IPS DF 4.7 (cell line): Measurements from ENCODE around the gene TENM3.

Experiments
- DNase-seq: peaks from one replicate; pipeline ENCODE4 v3.0.0-alpha.2; 2013; ENCODE audit warnings: low spot score; ENCODE audit errors: extremely low read depth

Gene TENM3

GRCh38 chr4:182766857-182767250, 523.7 kb downstream of the TENM3 start:
- DNase-seq, result no peak

- DNase-seq, result no peak
These were observed 525.6 kb downstream of the TENM3 start for GRCh38 chr4:182768838-182769237.

- DNase-seq, result no peak
These were observed 527.2 kb downstream of the TENM3 start for GRCh38 chr4:182770259-182770995.

DNA sequence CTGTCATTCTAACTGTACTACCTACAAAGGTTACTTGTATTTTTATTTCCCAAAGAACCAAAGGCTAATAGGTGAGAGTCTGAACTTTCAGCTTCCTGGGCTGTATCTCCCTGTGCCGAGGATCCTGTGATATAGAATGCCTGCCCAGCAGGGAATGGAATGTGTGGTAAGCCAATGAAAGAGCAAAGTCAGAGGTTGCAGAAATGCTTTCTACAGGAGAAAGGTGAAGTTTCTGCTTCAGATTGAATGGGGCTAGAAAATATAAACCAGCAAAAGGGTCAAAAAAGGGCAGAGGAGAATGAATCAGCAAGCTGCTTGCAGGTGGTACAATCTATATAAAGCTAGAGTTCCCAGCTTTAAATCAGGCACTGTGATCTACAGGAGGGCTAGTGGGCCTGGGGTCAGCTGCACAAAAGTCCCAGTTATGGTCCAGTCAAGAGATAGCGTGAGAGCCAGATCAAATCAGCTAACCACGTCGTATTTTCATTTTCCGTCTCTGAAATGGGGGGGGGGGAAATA, 527.9 kb downstream of the TENM3 start:
- DNase-seq, result no peak

DNA sequence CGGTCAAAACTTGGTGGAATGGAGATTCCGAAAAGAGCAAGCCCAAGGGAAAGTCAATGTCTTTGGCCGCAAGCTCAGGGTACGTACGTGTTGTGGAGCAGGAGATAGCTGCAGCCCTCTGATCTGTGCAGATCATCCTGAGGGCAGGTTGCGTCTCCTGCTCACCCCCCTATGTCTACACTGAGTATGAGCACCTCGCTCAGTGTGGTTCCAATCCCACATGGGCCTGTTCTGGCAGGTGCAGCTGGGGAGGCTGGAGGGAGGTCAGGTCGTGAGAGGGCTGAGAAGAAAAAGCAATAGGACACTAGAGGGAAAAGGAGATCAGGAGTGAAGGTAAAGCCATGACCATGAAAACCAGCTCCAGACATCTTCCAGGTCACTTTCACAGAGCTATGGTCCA, 531.9 kb downstream of the TENM3 start:
- no peak for DNase-seq

DNA sequence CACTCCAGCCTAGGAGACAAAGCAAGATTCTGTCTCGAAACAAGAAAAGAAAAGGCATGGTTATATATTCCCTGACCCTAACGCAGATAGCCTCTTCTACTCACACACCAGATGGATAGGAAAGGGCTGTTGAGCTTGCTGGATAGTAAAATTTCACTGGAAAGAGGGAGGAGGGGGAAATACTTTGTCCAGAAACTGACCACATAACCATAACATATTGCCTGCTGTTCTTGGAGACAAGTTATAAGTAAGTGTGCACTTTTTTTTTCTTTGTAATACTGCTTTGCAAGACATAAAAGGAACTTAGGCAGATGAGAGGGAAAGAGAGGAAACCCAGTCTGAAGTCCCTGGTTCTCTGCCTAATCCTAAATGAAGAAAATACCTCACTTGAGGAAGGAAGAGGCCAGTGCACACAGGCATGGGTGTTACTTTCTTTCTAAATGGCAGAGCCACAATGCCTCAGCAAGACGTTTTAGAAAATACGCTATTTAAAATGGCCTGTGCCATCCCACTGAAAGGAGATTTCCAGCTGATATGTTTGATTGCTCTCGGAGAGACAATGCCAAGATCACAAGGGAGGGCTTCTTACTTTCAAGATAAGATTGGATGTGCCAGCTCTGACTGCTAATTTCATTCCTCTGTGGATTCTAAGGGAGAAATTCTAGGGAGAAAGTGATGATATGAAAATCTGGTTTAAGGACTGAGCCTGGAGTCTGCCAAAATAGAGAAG, 533.3 kb downstream of the TENM3 start:
- DNase-seq, result no peak

GRCh38 chr4:182778222-182778982, 535.2 kb downstream of the TENM3 start:
- DNase-seq, result no peak

- no peak for DNase-seq
These were observed 543.8 kb downstream of the TENM3 start for GRCh38 chr4:182786991-182787390.

- DNase-seq, result no peak
These were observed 545.0 kb downstream of the TENM3 start for GRCh38 chr4:182788201-182788600.

DNA sequence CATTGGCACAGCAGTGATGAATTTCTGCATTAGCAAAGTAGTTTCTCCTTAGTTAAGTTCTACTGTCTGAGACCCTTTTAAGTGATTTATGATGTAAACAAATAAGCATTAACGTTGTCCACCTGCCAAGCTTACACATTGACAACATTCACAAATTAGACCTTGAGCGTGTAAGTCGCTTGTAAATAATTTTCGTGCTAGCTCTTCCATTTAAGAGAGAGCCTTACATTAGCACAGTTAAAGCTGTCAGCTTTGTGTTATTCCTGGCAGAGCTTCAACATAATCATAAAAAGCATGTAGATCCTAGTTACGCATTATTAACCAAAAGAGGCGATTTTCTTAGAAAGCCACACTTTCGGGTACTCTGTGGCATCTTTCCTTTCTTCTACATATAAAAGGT, 546.3 kb downstream of the TENM3 start:
- DNase-seq, result no peak

DNA sequence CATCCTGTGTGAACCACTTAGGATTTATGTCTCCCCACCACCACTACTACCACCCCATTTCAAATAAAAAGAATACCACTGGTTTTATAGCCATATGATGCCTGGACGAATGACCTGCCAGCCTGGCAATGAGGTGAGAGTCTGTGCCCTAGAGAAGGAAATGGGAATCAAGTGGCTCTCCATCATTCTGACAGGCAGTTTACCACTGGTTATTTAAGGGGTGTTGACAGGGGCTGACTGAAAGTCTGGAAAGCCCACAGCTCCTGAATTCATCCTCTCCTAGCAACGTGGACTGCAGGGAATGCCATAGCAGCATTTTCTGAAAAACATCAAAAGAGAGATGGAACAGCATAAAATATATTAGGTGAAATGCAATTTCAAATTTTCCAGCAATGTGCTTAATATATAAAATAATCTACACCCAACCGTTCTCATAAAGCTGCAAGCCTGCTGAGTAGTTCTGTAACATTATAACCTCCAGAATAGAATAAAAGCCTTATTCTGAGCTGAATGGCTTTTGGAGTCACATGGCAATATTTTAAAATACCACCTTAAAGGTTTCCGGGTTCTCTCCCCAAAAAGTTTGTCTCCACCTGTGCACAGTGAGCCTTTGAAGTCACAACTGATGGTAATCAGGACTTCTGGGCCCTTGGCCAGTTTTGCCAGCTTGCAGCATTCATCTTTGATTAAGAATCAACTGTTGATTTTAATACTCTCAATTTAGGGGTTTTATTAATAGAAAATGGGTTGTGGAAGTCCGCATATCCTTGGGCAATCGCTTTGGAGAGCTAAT, 552.4 kb downstream of the TENM3 start:
- DNase-seq, result no peak

- DNase-seq, result no peak
These were observed 556.5 kb downstream of the TENM3 start for GRCh38 chr4:182799515-182800215.

DNA sequence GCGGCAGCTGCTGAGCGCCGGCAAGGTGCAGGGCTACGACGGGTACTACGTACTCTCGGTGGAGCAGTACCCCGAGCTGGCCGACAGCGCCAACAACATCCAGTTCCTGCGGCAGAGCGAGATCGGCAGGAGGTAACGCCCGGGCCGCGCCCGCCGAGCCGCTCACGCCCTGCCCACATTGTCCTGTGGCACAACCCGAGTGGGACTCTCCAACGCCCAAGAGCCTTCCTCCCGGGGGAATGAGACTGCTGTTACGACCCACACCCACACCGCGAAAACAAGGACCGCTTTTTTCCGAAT, 557.0 kb downstream of the TENM3 start:
- no peak for DNase-seq

DNA sequence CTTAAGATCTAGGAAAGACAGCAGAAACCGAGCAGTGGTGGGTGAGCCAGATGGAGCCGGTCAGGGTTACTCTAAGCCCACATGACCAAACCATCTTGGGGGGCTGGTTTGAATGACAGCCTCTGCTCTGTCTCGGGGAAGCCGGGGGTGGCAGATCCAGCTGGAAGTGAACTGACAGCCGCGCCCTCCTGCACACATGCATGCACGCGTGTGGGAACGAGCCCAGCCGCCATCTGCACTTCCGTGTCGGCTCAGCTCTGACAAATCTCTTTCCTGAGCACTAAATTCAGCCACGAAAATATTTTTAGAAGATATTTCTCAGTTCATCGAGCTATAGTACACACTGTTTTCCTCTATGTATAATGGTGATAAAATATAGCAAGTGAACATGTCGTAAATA, 558.4 kb downstream of the TENM3 start:
- no peak for DNase-seq

DNA sequence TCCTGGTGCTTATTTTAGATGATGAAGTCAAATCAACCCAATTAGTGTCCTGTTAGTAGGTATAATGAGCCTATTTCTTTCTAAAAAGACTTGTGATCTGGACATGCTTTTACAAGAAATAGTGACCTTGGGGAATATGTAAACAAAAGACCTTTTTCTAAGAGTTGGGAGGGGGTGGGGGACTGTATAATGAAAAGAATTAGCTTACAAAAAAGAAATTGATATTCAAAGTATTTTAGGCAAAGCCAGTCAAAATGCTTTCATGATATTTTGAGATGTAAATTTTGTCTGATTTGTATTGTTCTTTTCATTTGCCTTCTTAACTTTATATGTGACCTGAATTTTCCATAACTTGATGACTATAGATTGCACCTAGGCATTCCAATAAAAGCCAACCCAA, 559.4 kb downstream of the TENM3 start:
- DNase-seq, result no peak

GRCh38 chr4:182803235-182803634, 560.0 kb downstream of the TENM3 start:
- no peak for DNase-seq

GRCh38 chr4:182804131-182804530, 560.9 kb downstream of the TENM3 start:
- no peak for DNase-seq

DNA sequence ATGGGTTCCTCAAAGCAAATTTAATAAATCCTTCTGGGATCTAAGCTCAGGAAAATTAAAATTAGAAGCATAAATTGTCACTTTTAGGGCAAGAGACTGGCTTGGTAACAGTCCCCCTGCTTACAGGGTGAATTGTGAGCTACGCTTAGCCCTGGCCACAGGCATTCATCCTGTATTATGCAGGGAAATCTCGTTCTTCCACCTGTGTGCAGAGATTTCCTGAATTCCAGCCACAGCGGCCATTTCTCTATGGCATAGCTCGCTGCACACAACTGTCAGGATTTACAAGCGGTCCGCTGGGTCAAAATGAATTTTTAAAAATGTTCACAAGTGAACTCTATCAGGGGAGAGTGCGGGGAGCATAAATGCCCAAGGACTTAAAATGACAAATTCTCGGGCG, 562.1 kb downstream of the TENM3 start:
- no peak for DNase-seq

- DNase-seq, result no peak
These were observed 562.5 kb downstream of the TENM3 start for GRCh38 chr4:182805750-182806149.

DNA sequence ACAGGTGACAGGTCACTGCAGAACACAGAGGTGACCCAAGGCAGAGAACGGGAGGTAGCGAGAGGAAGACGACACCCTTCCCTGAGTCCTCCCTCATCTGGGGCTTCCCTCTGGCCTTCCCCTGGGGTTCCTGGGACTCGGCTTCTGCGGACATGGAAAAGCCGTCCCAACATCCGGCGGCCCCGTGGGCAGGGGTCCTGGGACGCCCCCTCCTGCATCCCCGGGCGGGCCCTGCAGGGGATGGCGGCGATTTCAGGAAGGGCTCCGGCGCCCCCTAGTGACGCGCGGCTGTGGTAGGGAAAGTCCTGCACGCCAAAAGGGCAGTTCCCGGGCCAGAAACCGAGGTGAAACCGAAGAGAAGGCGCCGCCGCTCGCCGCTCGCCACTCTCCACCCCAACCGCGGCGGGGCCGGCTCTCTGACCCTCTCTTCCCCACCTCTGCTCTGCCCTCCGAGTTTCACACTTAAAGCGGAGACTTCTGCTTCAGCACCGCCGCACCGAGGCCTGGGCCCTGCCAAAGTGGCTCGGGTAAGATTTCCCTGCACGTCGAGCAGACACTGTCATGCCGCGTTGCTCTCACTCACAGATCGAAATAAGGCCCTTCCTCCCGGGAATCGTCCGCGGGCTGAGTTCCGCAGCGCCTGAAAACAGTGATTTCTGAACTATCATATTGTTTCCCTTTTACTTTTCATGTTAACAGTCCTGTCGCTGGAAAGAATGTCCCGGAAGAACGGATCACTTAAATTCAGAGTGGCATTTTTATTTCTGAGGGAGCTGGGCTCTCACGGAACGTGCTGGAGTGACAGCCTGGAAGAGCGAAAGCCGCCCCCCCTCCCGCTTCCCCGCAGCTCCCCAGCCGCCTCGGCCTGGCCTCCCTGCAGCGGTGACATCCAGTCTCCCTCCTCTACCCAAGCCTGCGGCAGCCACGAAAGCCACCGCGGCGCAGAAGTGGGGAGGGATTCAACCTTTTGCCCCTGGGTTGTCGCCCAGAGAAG, 563.4 kb downstream of the TENM3 start:
- DNase-seq, result peak; percentile 38
